Activated CD4-positive, alpha-beta T cell treated with anti-CD3 and anti-CD28 coated beads, Interleukin-2, amount 10 ng/mL, durations not matched to agents 7 days and 5 days (primary cell): ENCODE data around the gene AUTS2. TPM values are rescaled to one million over a fixed set of nuclear protein-coding genes. Genes with fewer than 3 reads are reported as not detected.

Experiments used
- CTCF ChIA-PET: fragments of 350-600 bp; sonication (Branson Sonifier 250); formaldehyde crosslinking; loops from one replicate; lab custom pipeline; 2021; ENCODE audit warnings: antibody characterized with exemption; lab: Charles Lee
- POLR2A ChIA-PET: fragments of 350-600 bp; sonication (Branson Sonifier 250); formaldehyde crosslinking; loops from one replicate; lab custom pipeline; 2021; ENCODE audit warnings: antibody characterized with exemption; lab: Charles Lee
- DNase-seq: peaks from one replicate; pipeline ENCODE4 v3.0.0-alpha.2; 2020
- H3K27ac Mint-ChIP-seq: one replicate; pipeline ENCODE4 v1.8.0; 2021; ENCODE audit warnings: mild to moderate bottlenecking, moderate library complexity, mixed read lengths
- H3K27me3 Mint-ChIP-seq: one replicate; pipeline ENCODE4 v1.8.0; 2021; ENCODE audit warnings: mixed read lengths
- H3K36me3 Mint-ChIP-seq: one replicate; pipeline ENCODE4 v1.8.0; 2021; ENCODE audit warnings: low read depth, mixed read lengths
- H3K4me1 Mint-ChIP-seq: one replicate; pipeline ENCODE4 v1.8.0; 2021; ENCODE audit warnings: mixed read lengths
- H3K4me3 Mint-ChIP-seq: one replicate; pipeline ENCODE4 v1.8.0; 2021; ENCODE audit warnings: mild to moderate bottlenecking, moderate library complexity, mixed read lengths
- H3K9me3 Mint-ChIP-seq: one replicate; pipeline ENCODE4 v1.8.0; 2021; ENCODE audit warnings: mixed read lengths
- total RNA-seq, 2 experiments: library from RNA; stranded (reverse); gene quantifications; one replicate each; pipeline ENCODE4 v1.2.3, GENCODE V29; 2021

AUTS2 gene
- total RNA-seq, 2 experiments from 2014 or later, result 13.9 to 18.9 TPM

- no peaks in the 10 kb centered on the region for H3K36me3 Mint-ChIP-seq
- H3K27ac Mint-ChIP-seq, result no peak overlapping the region
- no peaks in the 10 kb centered on the region for H3K27me3 Mint-ChIP-seq
- no peaks in the 10 kb centered on the region for H3K4me1 Mint-ChIP-seq
- POLR2A ChIA-PET, result no interaction called here
- no peak overlapping the region for H3K4me3 Mint-ChIP-seq
- DNase-seq, result no peak
- CTCF ChIA-PET, result no interaction called here
- no peaks in the 10 kb centered on the region for H3K9me3 Mint-ChIP-seq
Observed at GRCh38 chr7:70374772-70375533, 776.7 kb downstream of the AUTS2 start.

DNA sequence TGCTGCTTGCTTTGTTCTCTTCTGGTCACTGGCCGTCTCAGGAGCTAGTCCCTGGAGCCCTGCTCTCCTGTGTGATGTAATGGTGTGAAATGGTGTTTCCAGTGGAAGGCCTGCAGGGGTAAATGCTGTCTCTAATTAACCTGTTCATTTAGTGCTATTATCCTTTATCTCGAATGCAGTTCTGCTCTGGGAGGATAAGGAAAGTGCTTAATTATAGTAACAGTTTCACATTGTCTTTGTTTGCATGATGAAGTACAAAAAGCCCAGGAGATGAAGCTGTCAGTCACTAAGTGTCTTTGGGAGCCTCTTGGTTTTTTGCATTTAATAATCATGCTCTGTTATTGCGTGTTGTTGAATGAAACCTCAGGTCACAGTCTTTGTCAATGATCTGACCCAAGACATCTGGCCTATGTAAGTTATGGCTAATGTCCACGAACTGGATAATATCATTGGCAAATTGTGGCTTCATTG lies 778.3 kb downstream of the AUTS2 start:
- H3K36me3 Mint-ChIP-seq, result no peaks in the 10 kb centered on the region
- H3K9me3 Mint-ChIP-seq, result no peaks in the 10 kb centered on the region
- ChIA-PET CTCF (no interaction called here), POLR2A (no interaction called here)
- no peak for DNase-seq
- no peaks in the 10 kb centered on the region for H3K27me3 Mint-ChIP-seq
- H3K4me3 Mint-ChIP-seq, result no peak overlapping the region
- no peaks in the 10 kb centered on the region for H3K4me1 Mint-ChIP-seq
- no peak overlapping the region for H3K27ac Mint-ChIP-seq

DNA sequence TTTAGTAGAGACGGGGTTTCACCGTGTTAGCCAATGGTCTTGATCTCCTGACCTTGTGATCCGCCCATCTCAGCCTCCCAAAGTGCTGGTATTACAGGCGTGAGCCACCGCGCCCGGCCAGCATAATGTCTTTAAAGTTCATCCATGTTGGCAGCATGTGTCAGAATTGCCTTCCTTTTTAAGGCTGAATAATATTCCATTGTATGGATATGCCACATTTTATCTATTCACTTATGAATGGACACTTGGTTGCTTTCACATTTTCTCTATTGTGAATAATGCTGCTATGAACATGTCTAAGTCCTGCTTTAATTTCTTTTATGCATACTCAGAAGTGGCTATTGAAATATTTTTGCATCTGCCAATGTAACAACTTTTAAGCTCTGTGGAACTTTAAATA lies 779.7 kb downstream of the AUTS2 start:
- ChIA-PET POLR2A (no interaction called here), CTCF (no interaction called here)
- Mint-ChIP-seq H3K27me3 (no peaks in the 10 kb centered on the region), H3K4me3 (no peak overlapping the region), H3K27ac (no peak overlapping the region), H3K4me1 (no peaks in the 10 kb centered on the region), H3K9me3 (no peaks in the 10 kb centered on the region), H3K36me3 (no peaks in the 10 kb centered on the region)
- no peak for DNase-seq

DNA sequence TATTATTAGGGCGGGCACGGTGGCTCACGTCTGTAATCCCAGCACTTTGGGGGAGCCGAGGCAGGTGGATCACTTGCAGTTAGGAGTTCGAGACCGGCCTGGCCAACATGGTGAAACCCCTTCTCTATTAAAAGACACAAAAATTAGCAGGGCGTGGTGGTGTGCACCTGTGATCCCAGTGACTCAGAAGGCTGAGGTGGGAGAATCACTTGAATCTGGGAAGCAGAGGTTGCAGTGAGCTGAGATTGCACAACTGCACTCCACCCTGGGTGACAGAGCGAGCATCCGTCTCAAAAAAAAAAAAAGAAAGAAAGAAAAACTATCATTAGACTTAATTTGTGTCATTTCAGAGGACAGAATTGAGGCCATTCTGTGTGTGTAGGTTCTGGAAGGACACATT lies 780.9 kb downstream of the AUTS2 start:
- Mint-ChIP-seq H3K27ac (no peak overlapping the region), H3K4me1 (no peaks in the 10 kb centered on the region), H3K36me3 (no peaks in the 10 kb centered on the region), H3K9me3 (no peaks in the 10 kb centered on the region), H3K4me3 (no peak overlapping the region), H3K27me3 (no peaks in the 10 kb centered on the region)
- DNase-seq, result no peak
- ChIA-PET POLR2A (no interaction called here), CTCF (no interaction called here)

DNA sequence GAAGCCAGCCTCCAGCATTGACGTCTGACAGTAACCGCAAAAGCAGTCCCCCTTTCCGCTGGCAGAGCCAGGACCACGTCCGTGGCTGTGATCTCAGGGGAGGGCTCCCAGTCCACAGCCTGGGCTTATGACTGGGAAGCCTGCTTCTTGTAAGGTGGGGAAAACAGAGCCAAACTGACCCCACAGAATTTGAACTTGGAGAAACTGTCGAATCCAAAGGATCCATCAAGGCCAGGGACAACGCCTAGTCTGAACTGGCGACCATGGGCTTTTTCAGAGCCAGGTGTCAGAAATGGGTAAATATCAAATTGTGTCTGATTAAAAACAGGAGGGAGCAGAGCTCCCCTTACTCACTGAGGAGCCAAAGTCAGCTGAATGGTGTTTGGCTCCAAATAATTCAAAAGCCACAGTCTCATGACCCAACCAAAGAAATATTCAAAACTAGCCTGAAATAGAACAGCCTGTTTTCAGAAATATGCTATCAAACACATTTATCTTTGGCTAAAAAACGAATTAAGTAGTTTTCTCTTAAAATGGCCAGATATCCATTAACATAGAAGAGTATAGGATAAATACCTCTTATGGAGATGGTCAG lies 782.2 kb downstream of the AUTS2 start:
- Mint-ChIP-seq H3K4me3 (no peak overlapping the region), H3K9me3 (no peaks in the 10 kb centered on the region), H3K27ac (no peak overlapping the region), H3K4me1 (no peaks in the 10 kb centered on the region), H3K36me3 (no peaks in the 10 kb centered on the region), H3K27me3 (no peaks in the 10 kb centered on the region)
- ChIA-PET CTCF (no interaction called here), POLR2A (no interaction called here)
- DNase-seq, result no peak

- ChIA-PET CTCF (no interaction called here), POLR2A (no interaction called here)
- Mint-ChIP-seq H3K9me3 (no peaks in the 10 kb centered on the region), H3K27me3 (no peaks in the 10 kb centered on the region), H3K4me1 (no peaks in the 10 kb centered on the region), H3K36me3 (no peaks in the 10 kb centered on the region), H3K27ac (no peak overlapping the region), H3K4me3 (no peak overlapping the region)
- DNase-seq, result no peak
Observed at GRCh38 chr7:70383066-70383782, 784.9 kb downstream of the AUTS2 start.

- no peaks in the 10 kb centered on the region for H3K4me1 Mint-ChIP-seq
- no peaks in the 10 kb centered on the region for H3K27me3 Mint-ChIP-seq
- POLR2A ChIA-PET, result no interaction called here
- no peak overlapping the region for H3K4me3 Mint-ChIP-seq
- H3K36me3 Mint-ChIP-seq, result no peaks in the 10 kb centered on the region
- CTCF ChIA-PET, result no interaction called here
- DNase-seq, result no peak
- H3K9me3 Mint-ChIP-seq, result no peaks in the 10 kb centered on the region
- H3K27ac Mint-ChIP-seq, result no peak overlapping the region
Observed at GRCh38 chr7:70384024-70384423, 785.7 kb downstream of the AUTS2 start.

- DNase-seq, result no peak
- POLR2A ChIA-PET, result no interaction called here
- no peaks in the 10 kb centered on the region for H3K27me3 Mint-ChIP-seq
- H3K27ac Mint-ChIP-seq, result no peak overlapping the region
- no peaks in the 10 kb centered on the region for H3K4me1 Mint-ChIP-seq
- H3K9me3 Mint-ChIP-seq, result no peaks in the 10 kb centered on the region
- H3K4me3 Mint-ChIP-seq, result no peak overlapping the region
- H3K36me3 Mint-ChIP-seq, result no peaks in the 10 kb centered on the region
- CTCF ChIA-PET, result no interaction called here
Observed at GRCh38 chr7:70384891-70385290, 786.6 kb downstream of the AUTS2 start.

GRCh38 chr7:70387217-70387616 lies 788.9 kb downstream of the AUTS2 start:
- DNase-seq, result no peak
- ChIA-PET CTCF (no interaction called here), POLR2A (no interaction called here)
- no peak overlapping the region for H3K27ac Mint-ChIP-seq
- H3K27me3 Mint-ChIP-seq, result no peaks in the 10 kb centered on the region
- no peaks in the 10 kb centered on the region for H3K36me3 Mint-ChIP-seq
- no peaks in the 10 kb centered on the region for H3K9me3 Mint-ChIP-seq
- H3K4me1 Mint-ChIP-seq, result no peaks in the 10 kb centered on the region
- no peak overlapping the region for H3K4me3 Mint-ChIP-seq

- DNase-seq, result no peak
- Mint-ChIP-seq H3K4me1 (no peaks in the 10 kb centered on the region), H3K27me3 (no peaks in the 10 kb centered on the region), H3K36me3 (no peaks in the 10 kb centered on the region), H3K4me3 (no peak overlapping the region), H3K27ac (no peak overlapping the region), H3K9me3 (no peaks in the 10 kb centered on the region)
- ChIA-PET POLR2A (no interaction called here), CTCF (interaction anchor here (0.6 kb wide), 1 partner anchor 902 kb away, joined by 3 read pairs; no protein-coding TSS in a partner anchor)
Observed at GRCh38 chr7:70389531-70390151, 791.4 kb downstream of the AUTS2 start.

DNA sequence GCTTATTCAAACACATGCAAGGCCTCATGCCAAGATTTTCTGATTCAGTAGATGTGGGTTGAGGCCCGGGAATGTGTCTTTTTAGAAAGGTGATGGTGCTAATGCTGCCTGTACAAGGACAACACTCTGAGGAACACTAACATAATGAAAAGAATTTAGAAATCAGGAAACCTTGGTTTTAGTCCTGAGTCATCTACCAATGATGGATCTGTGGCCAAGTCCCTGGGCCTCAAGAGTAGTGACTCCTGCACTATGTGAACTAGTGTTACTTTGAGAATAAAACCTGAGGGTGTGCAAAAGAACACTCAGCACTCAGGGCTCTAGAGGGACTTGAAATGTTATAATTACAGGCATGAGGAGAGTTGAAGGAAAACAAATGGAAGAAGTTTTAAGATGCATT lies 792.0 kb downstream of the AUTS2 start:
- Mint-ChIP-seq H3K36me3 (no peaks in the 10 kb centered on the region), H3K27me3 (no peaks in the 10 kb centered on the region), H3K27ac (no peak overlapping the region), H3K9me3 (no peaks in the 10 kb centered on the region), H3K4me1 (no peaks in the 10 kb centered on the region), H3K4me3 (no peak overlapping the region)
- CTCF ChIA-PET, result no interaction called here
- POLR2A ChIA-PET, result no interaction called here
- no peak for DNase-seq

- no peak overlapping the region for H3K4me3 Mint-ChIP-seq
- H3K9me3 Mint-ChIP-seq, result no peaks in the 10 kb centered on the region
- CTCF ChIA-PET, result no interaction called here
- DNase-seq, result no peak
- H3K27ac Mint-ChIP-seq, result no peak overlapping the region
- H3K4me1 Mint-ChIP-seq, result no peaks in the 10 kb centered on the region
- no peaks in the 10 kb centered on the region for H3K36me3 Mint-ChIP-seq
- POLR2A ChIA-PET, result no interaction called here
- H3K27me3 Mint-ChIP-seq, result no peaks in the 10 kb centered on the region
Observed at GRCh38 chr7:70392256-70392876, 794.1 kb downstream of the AUTS2 start.
